ENCODE measurements around the gene VGLL4. TPM values are rescaled to one million over a fixed set of nuclear protein-coding genes. Genes with fewer than 3 reads are reported as not detected.

The VGLL4 gene
- total RNA-seq, 2 experiments from 2014 or later, result 37.1 TPM

GRCh38 chr3:11612515-11613188, 31.1 kb downstream of the VGLL4 start:
- CTCF ChIA-PET, result no interaction called here
- DNase-seq (no peak), ATAC-seq (no peak)
- Mint-ChIP-seq H3K4me3 (no peak overlapping the region), H3K27me3 (ENCODE audit: low read depth) (no peaks in the 10 kb centered on the region), H3K9me3 (ENCODE audit: insufficient read depth) (no peaks in the 10 kb centered on the region), H3K36me3 (ENCODE audit: low read depth) (peaks cover 2% of the 10 kb centered on the region), H3K27ac (no peak overlapping the region), H3K4me1 (ENCODE audit: low read depth) (peaks cover 30% of the 10 kb centered on the region)
- POLR2A ChIA-PET, result interaction anchor here (1.0 kb wide), 1 partner anchor 13 kb away, joined by 3 read pairs; no protein-coding TSS in a partner anchor

GRCh38 chr3:11611341-11611799, 32.3 kb downstream of the VGLL4 start:
- POLR2A ChIA-PET, result no interaction called here
- ATAC-seq, result no peak
- Mint-ChIP-seq H3K36me3 (ENCODE audit: low read depth) (peaks cover 12% of the 10 kb centered on the region), H3K4me1 (ENCODE audit: low read depth) (peaks cover 36% of the 10 kb centered on the region), H3K9me3 (ENCODE audit: insufficient read depth) (no peaks in the 10 kb centered on the region), H3K27ac (no peak overlapping the region), H3K4me3 (no peak overlapping the region), H3K27me3 (ENCODE audit: low read depth) (no peaks in the 10 kb centered on the region)
- DNase-seq, result no peak
- CTCF ChIA-PET, result interaction anchor here (1.3 kb wide), 1 partner anchor 27 kb away, joined by 3 read pairs; no protein-coding TSS in a partner anchor

- no peak for DNase-seq
- H3K27ac Mint-ChIP-seq, result no peak overlapping the region
These were observed 32.9 kb downstream of the VGLL4 start for GRCh38 chr3:11610700-11611275.

GRCh38 chr3:11610044-11610671, 33.6 kb downstream of the VGLL4 start:
- POLR2A ChIA-PET, result no interaction called here
- no peaks in the 10 kb centered on the region for H3K27me3 Mint-ChIP-seq (ENCODE audit: low read depth)

More at GRCh38 chr3:11610700-11611275, 32.9 kb downstream of the VGLL4 start:
- no peaks in the 10 kb centered on the region for H3K9me3 Mint-ChIP-seq (ENCODE audit: insufficient read depth)
- H3K4me1 Mint-ChIP-seq (ENCODE audit: low read depth), result peaks cover 36% of the 10 kb centered on the region
- ChIA-PET CTCF (interaction anchor here (1.3 kb wide), 1 partner anchor 28 kb away, joined by 3 read pairs; no protein-coding TSS in a partner anchor), POLR2A (no interaction called here)
- H3K27me3 Mint-ChIP-seq (ENCODE audit: low read depth), result no peaks in the 10 kb centered on the region
- H3K36me3 Mint-ChIP-seq (ENCODE audit: low read depth), result peaks cover 17% of the 10 kb centered on the region
- no peak overlapping the region for H3K4me3 Mint-ChIP-seq
- ATAC-seq, result no peak

GRCh38 chr3:11609481-11609880, 34.2 kb downstream of the VGLL4 start:
- Mint-ChIP-seq H3K4me3 (no peak overlapping the region), H3K27ac (no peak overlapping the region), H3K9me3 (ENCODE audit: insufficient read depth) (no peaks in the 10 kb centered on the region), H3K27me3 (ENCODE audit: low read depth) (no peaks in the 10 kb centered on the region), H3K4me1 (ENCODE audit: low read depth) (peaks cover 40% of the 10 kb centered on the region), H3K36me3 (ENCODE audit: low read depth) (peaks cover 23% of the 10 kb centered on the region)
- ATAC-seq (no peak), DNase-seq (no peak)
- CTCF ChIA-PET, result no interaction called here
- POLR2A ChIA-PET, result no interaction called here

More at GRCh38 chr3:11610044-11610671, 33.6 kb downstream of the VGLL4 start:
- CTCF ChIA-PET, result interaction anchor here (1.3 kb wide), 1 partner anchor 28 kb away, joined by 3 read pairs; no protein-coding TSS in a partner anchor
- Mint-ChIP-seq H3K4me1 (ENCODE audit: low read depth) (peaks cover 39% of the 10 kb centered on the region), H3K27ac (no peak overlapping the region), H3K9me3 (ENCODE audit: insufficient read depth) (no peaks in the 10 kb centered on the region), H3K4me3 (no peak overlapping the region), H3K36me3 (ENCODE audit: low read depth) (peaks cover 23% of the 10 kb centered on the region)
- ATAC-seq (no peak), DNase-seq (no peak)

GRCh38 chr3:11607816-11608215, 35.9 kb downstream of the VGLL4 start:
- Mint-ChIP-seq H3K27me3 (ENCODE audit: low read depth) (no peaks in the 10 kb centered on the region), H3K4me1 (ENCODE audit: low read depth) (peaks cover 43% of the 10 kb centered on the region), H3K36me3 (ENCODE audit: low read depth) (peaks cover 23% of the 10 kb centered on the region), H3K27ac (no peak overlapping the region), H3K9me3 (ENCODE audit: insufficient read depth) (no peaks in the 10 kb centered on the region), H3K4me3 (no peak overlapping the region)
- CTCF ChIA-PET, result no interaction called here
- DNase-seq (no peak), ATAC-seq (no peak)
- POLR2A ChIA-PET, result interaction anchor here (0.7 kb wide), 1 partner anchor 188 kb away, joined by 3 read pairs; no protein-coding TSS in a partner anchor

GRCh38 chr3:11606865-11607440, 36.8 kb downstream of the VGLL4 start:
- POLR2A ChIA-PET, result no interaction called here

GRCh38 chr3:11606090-11606784, 37.5 kb downstream of the VGLL4 start:
- no peaks in the 10 kb centered on the region for H3K9me3 Mint-ChIP-seq (ENCODE audit: insufficient read depth)
- peaks cover 24% of the 10 kb centered on the region for H3K36me3 Mint-ChIP-seq (ENCODE audit: low read depth)
- POLR2A ChIA-PET, result interaction anchor here (0.6 to 0.8 kb wide), 2 partner anchors 37 to 80 kb away, joined by 3 read pairs; partner anchors contain the start of gene VGLL4
- H3K27me3 Mint-ChIP-seq (ENCODE audit: low read depth), result no peaks in the 10 kb centered on the region
- no peak for ATAC-seq
- CTCF ChIA-PET, result interaction anchor here (1.2 kb wide), 1 partner anchor 32 kb away, joined by 4 read pairs; no protein-coding TSS in a partner anchor
- H3K27ac Mint-ChIP-seq, result no peak overlapping the region
- DNase-seq, result no peak
- H3K4me3 Mint-ChIP-seq, result no peak overlapping the region
- H3K4me1 Mint-ChIP-seq (ENCODE audit: low read depth), result peaks cover 59% of the 10 kb centered on the region

More at GRCh38 chr3:11606865-11607440, 36.8 kb downstream of the VGLL4 start:
- Mint-ChIP-seq H3K4me1 (ENCODE audit: low read depth) (peaks cover 52% of the 10 kb centered on the region), H3K9me3 (ENCODE audit: insufficient read depth) (no peaks in the 10 kb centered on the region), H3K36me3 (ENCODE audit: low read depth) (peaks cover 23% of the 10 kb centered on the region), H3K27me3 (ENCODE audit: low read depth) (no peaks in the 10 kb centered on the region), H3K27ac (no peak overlapping the region), H3K4me3 (no peak overlapping the region)
- no peak for ATAC-seq
- no peak for DNase-seq
- CTCF ChIA-PET, result interaction anchor here (1.2 kb wide), 1 partner anchor 31 kb away, joined by 4 read pairs; no protein-coding TSS in a partner anchor

- peaks cover 31% of the 10 kb centered on the region for H3K36me3 Mint-ChIP-seq (ENCODE audit: low read depth)
- H3K27me3 Mint-ChIP-seq (ENCODE audit: low read depth), result no peaks in the 10 kb centered on the region
- ATAC-seq (no peak), DNase-seq (no peak)
- no peak overlapping the region for H3K4me3 Mint-ChIP-seq
- H3K27ac Mint-ChIP-seq, result peak overlapping the region; percentile 27
- peaks cover 57% of the 10 kb centered on the region for H3K4me1 Mint-ChIP-seq (ENCODE audit: low read depth)
- no peaks in the 10 kb centered on the region for H3K9me3 Mint-ChIP-seq (ENCODE audit: insufficient read depth)
- CTCF ChIA-PET, result no interaction called here
- POLR2A ChIA-PET, result no interaction called here
These were observed 38.3 kb downstream of the VGLL4 start for GRCh38 chr3:11605398-11605797.

GRCh38 chr3:11604139-11604892, 39.4 kb downstream of the VGLL4 start:
- Mint-ChIP-seq H3K27me3 (ENCODE audit: low read depth) (no peaks in the 10 kb centered on the region), H3K36me3 (ENCODE audit: low read depth) (peaks cover 38% of the 10 kb centered on the region), H3K4me1 (ENCODE audit: low read depth) (peaks cover 50% of the 10 kb centered on the region), H3K27ac (no peak overlapping the region), H3K4me3 (no peak overlapping the region), H3K9me3 (ENCODE audit: insufficient read depth) (no peaks in the 10 kb centered on the region)
- ChIA-PET CTCF (no interaction called here), POLR2A (no interaction called here)
- no peak for ATAC-seq
- no peak for DNase-seq

GRCh38 chr3:11603628-11604027, 40.1 kb downstream of the VGLL4 start:
- ChIA-PET POLR2A (no interaction called here), CTCF (no interaction called here)
- Mint-ChIP-seq H3K4me3 (no peak overlapping the region), H3K27ac (no peak overlapping the region), H3K4me1 (ENCODE audit: low read depth) (peaks cover 54% of the 10 kb centered on the region), H3K27me3 (ENCODE audit: low read depth) (no peaks in the 10 kb centered on the region), H3K9me3 (ENCODE audit: insufficient read depth) (no peaks in the 10 kb centered on the region), H3K36me3 (ENCODE audit: low read depth) (peaks cover 42% of the 10 kb centered on the region)
- ATAC-seq (no peak), DNase-seq (no peak)

Data from activated CD8-positive, alpha-beta T cell treated with anti-CD3 and anti-CD28 coated beads, Interleukin-2, amount 10 ng/mL, durations not matched to agents 7 days and 5 days (primary cell).